SIG-M5 treated with dmso at 0.1 percent for 504 hours (cell line): ENCODE data around the gene EFEMP2.
"Not testable (repeated sequence)": the region's sequence is repeated elsewhere in the genome, so short reads cannot be mapped to it uniquely, and the experiment has no call there.

Source experiments
- DNase-seq: peaks from one replicate; lab custom pipeline; 2025; ENCODE audit not compliant: unreplicated experiment; lab: John Stamatoyannopoulos, UW

The EFEMP2 gene

GRCh38 chr11:65854852-65855837 is 17.5 kb downstream of the EFEMP2 start:
- no peak for DNase-seq

GRCh38 chr11:65854161-65854592 is 18.4 kb downstream of the EFEMP2 start:
- DNase-seq: no peak

- DNase-seq: no peak
These were observed 19.2 kb downstream of the EFEMP2 start for GRCh38 chr11:65853246-65853979.

- no peak for DNase-seq
These were observed 19.9 kb downstream of the EFEMP2 start for GRCh38 chr11:65852508-65853245.

GRCh38 chr11:65851811-65852507 is 20.6 kb downstream of the EFEMP2 start:
- no peak for DNase-seq

GRCh38 chr11:65851083-65851579 is 21.5 kb downstream of the EFEMP2 start:
- peak; percentile 19 for DNase-seq

GRCh38 chr11:65850217-65851082 is 22.1 kb downstream of the EFEMP2 start:
- no peak for DNase-seq

- DNase-seq: no peak
These were observed 22.8 kb downstream of the EFEMP2 start for GRCh38 chr11:65849771-65850216.

GRCh38 chr11:65849366-65849765 is 23.2 kb downstream of the EFEMP2 start:
- DNase-seq: no peak

GRCh38 chr11:65848693-65849092 is 23.9 kb downstream of the EFEMP2 start:
- not testable (repeated sequence) for DNase-seq

GRCh38 chr11:65847746-65848145 is 24.9 kb downstream of the EFEMP2 start:
- no peak for DNase-seq

- no peak for DNase-seq
These were observed 28.2 kb downstream of the EFEMP2 start for GRCh38 chr11:65844231-65844872.

- DNase-seq: no peak
These were observed 28.8 kb downstream of the EFEMP2 start for GRCh38 chr11:65843811-65844210.

GRCh38 chr11:65842144-65842543 is 30.5 kb downstream of the EFEMP2 start:
- DNase-seq: no peak

- no peak for DNase-seq
These were observed 38.4 kb downstream of the EFEMP2 start for GRCh38 chr11:65834202-65834601.

- DNase-seq: peak; percentile 86
These were observed 39.1 kb downstream of the EFEMP2 start, which contains the start of gene SNX32 for GRCh38 chr11:65833297-65834030. SNX32 (plus strand) TSS chr11:65833963; CDS start chr11:65834066, 103 bp downstream.

GRCh38 chr11:65832231-65832630 is 40.4 kb downstream of the EFEMP2 start:
- not testable (repeated sequence) for DNase-seq

GRCh38 chr11:65829459-65829858 is 43.1 kb downstream of the EFEMP2 start:
- no peak for DNase-seq
